Measurements from ENCODE around the gene EPHB1.
"Not testable (repeated sequence)": the region's sequence is repeated elsewhere in the genome, so short reads cannot be mapped to it uniquely, and the experiment has no call there.

EPHB1 gene

DNA sequence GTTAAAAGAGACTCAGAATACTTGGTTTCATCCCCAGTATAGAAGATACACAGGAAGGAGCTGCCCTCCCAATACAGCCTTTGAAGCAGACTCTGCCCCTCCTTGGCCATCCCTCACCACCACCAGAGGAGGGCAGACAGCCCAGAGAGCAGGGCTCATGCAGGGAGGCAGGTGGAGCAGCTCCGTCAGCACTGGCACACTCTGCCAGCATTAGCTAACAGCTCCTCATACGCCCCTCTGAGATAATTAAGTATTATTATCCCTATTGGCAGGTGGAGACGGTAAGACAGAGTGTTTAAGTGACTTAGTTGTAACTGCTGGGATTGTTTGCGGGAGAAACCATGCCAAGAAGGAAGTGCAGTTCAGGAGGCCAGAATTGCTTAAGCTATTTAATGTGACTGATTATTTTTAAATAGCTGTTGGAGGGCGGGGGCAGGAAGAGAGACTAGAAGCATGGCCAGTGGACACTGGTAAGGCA, 434.0 kb downstream of the EPHB1 start:
- in situ Hi-C loops (cut with MboI; ENCODE audit: low sequenced_read_pairs, unreplicated experiment) = no loop called here
- TF ChIP-seq, protein P1, sequence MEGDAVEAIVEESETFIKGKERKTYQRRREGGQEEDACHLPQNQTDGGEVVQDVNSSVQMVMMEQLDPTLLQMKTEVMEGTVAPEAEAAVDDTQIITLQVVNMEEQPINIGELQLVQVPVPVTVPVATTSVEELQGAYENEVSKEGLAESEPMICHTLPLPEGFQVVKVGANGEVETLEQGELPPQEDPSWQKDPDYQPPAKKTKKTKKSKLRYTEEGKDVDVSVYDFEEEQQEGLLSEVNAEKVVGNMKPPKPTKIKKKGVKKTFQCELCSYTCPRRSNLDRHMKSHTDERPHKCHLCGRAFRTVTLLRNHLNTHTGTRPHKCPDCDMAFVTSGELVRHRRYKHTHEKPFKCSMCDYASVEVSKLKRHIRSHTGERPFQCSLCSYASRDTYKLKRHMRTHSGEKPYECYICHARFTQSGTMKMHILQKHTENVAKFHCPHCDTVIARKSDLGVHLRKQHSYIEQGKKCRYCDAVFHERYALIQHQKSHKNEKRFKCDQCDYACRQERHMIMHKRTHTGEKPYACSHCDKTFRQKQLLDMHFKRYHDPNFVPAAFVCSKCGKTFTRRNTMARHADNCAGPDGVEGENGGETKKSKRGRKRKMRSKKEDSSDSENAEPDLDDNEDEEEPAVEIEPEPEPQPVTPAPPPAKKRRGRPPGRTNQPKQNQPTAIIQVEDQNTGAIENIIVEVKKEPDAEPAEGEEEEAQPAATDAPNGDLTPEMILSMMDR (IDR thresholded peaks at IDR 0.05; ENCODE audit: borderline replicate concordance, control extremely low read depth, extremely low read depth, insufficient read depth, missing control alignments) = no peak
- no peak for DNase-seq (ENCODE audit: low spot score)

DNA sequence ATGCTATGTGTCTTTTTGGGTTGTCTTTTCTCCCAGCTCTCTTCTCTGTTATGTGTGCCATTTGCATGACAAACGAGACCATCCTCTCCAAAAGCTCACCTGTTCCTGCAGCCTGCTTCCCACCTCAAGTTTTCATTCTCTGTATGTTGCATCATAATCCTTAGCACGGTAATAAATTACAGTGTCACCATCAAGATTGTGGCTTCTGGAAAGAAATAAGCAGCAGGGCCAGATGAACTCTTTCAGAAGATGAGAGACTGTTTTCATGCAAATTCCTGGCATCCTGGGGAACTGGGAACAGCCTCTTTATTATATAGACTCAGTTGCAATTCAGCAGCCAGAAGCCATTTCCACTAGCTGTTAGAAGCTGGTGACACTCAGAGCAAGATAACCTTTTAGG, 436.7 kb downstream of the EPHB1 start:
- no peak for DNase-seq (ENCODE audit: low spot score)
- TF ChIP-seq, protein P1 (IDR thresholded peaks at IDR 0.05; ENCODE audit: borderline replicate concordance, control extremely low read depth, extremely low read depth, insufficient read depth, missing control alignments) = no peak
- in situ Hi-C loops (cut with MboI; ENCODE audit: low sequenced_read_pairs, unreplicated experiment) = no loop called here

DNA sequence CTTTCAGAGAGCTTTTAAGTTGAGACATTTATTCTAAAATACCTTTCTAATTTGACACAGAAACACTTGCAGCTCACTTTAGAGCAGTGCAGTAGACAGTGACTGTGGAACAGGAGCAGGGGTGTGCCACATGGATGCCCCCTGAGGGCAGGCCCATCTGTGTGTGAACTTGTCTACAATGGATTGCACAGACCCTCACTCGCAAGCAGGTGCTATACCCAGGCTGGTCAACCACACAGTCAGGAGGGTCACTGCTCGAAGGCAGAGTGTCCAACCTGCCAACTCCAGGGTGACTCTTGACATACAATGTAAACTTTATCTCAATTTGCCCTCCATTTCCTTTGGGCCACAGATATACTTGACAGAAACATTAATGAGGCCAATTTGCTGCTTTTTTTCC, 437.2 kb downstream of the EPHB1 start:
- in situ Hi-C loops (cut with MboI; ENCODE audit: low sequenced_read_pairs, unreplicated experiment) = no loop called here
- no peak for DNase-seq (ENCODE audit: low spot score)
- TF ChIP-seq, protein P1 (IDR thresholded peaks at IDR 0.05; ENCODE audit: borderline replicate concordance, control extremely low read depth, extremely low read depth, insufficient read depth, missing control alignments) = no peak

DNA sequence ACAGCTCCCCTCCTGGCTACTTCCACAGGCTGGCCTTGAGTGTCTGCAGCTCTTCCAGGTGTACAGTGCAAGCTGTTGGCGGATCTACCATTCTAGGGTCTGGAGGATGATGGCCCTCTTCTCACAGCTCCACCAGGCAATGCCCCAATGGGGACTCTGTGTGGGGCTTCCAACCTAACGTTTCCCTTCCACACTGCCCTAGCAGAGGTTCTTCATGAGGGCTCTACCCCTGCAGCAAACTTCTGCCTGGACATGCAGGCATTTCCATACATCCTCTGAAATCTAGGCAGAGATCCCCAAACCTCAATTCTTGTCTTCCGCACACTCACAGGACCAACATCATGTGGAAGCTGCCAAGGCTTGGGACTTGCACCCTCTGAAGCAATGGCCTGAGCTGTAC, 438.4 kb downstream of the EPHB1 start:
- in situ Hi-C loops (cut with MboI; ENCODE audit: low sequenced_read_pairs, unreplicated experiment); DNase-seq (ENCODE audit: low spot score): not testable (repeated sequence)

DNA sequence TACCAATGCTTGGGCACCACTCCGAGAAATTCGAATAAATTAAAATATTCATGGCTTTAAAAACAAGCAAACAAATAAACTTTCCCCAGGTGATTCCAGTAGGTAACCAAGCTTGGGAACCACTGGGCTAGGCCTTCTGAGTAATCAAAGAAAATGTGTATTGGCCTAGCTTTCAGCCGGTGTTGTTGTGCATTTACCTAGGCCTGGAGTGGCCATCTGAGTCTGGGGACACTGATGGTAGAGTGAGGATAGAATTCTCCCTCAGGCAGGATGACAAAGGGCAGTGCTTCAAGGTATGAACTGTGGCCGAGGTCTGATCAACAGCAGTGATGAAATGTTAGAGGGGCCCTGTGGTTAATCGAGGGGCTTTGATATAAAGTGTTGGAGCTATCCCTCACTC, 440.5 kb downstream of the EPHB1 start:
- DNase-seq (ENCODE audit: low spot score) = no peak
- in situ Hi-C loops (cut with MboI; ENCODE audit: low sequenced_read_pairs, unreplicated experiment) = no loop called here
- TF ChIP-seq, protein P1 (IDR thresholded peaks at IDR 0.05; ENCODE audit: borderline replicate concordance, control extremely low read depth, extremely low read depth, insufficient read depth, missing control alignments) = no peak

DNA sequence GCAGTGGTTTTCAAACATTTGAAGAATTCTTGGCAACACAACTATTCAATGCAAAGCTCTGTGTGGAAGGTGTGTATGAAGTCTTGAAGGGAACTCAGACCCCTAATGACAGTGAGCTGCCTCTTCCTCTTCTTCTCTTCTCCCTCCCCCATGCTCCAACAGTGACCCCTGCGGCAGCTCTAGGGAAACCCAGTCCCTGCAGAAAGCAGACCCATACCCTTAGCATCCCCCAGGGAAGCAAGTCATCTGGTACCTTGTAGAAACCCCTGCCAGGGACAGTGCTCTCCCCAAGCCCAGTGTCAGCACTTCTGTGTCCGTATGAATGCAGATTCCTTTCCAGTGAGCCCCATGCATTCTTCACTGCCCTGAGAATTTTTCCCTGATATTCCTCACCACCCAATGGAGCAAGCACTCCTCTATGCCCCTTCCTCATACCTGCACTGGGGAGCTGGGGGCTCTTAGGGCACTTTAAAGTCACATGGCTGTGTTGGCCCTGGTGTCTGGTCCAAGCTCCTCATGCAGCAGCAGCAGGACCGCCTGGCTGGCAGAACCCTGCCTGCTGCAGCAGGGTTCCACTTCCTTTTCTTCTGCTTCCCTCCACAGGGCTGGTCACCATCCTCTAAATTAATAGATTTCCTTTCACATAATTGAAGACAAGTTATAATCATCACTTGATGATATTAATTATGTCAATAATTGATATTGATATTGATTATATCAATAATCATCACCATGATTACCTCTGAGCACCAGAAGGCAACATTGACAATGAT, 442.5 kb downstream of the EPHB1 start:
- TF ChIP-seq, protein P1 (IDR thresholded peaks at IDR 0.05; ENCODE audit: borderline replicate concordance, control extremely low read depth, extremely low read depth, insufficient read depth, missing control alignments) = no peak
- in situ Hi-C loops (cut with MboI; ENCODE audit: low sequenced_read_pairs, unreplicated experiment) = no loop called here
- no peak for DNase-seq (ENCODE audit: low spot score)

DNA sequence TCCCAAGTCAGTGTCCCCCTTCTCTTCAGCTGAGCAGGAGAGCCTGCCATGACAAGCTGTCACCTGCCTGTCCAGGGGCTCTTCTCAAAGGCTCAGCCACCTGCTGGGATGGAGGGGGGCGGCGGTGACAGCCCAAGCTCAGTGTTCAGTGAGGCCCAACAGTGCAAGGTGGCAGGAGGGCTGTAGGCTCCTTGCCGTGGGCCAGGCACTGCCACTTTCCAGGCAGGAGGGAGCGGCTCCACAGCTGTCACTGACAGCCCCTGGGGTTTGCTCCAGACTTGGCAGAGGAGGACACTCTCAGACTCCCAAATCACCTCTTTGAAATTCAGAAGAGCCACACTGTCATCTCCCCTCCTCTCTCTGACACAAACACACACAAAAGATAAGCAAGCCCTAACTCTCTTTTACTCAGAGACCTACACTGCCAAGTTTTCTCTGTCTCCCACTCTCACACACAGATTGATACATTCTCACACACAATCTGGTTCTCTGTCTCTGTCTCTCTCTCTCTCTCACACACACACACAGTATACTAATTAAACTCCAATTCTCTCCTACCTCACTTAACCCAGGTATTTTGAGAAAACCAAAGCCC, 443.3 kb downstream of the EPHB1 start:
- no peak for DNase-seq (ENCODE audit: low spot score)
- TF ChIP-seq, protein P1 (IDR thresholded peaks at IDR 0.05; ENCODE audit: borderline replicate concordance, control extremely low read depth, extremely low read depth, insufficient read depth, missing control alignments) = no peak
- in situ Hi-C loops (cut with MboI; ENCODE audit: low sequenced_read_pairs, unreplicated experiment) = no loop called here

Data from GM13976 (cell line).